ENCODE results near the gene ASB7.
A peak's percentile ranks its signal among the peaks of the same experiment; 100 is the strongest.
"Not testable (repeated sequence)": the region's sequence is repeated elsewhere in the genome, so short reads cannot be mapped to it uniquely, and the experiment has no call there.

Gene ASB7, protein sequence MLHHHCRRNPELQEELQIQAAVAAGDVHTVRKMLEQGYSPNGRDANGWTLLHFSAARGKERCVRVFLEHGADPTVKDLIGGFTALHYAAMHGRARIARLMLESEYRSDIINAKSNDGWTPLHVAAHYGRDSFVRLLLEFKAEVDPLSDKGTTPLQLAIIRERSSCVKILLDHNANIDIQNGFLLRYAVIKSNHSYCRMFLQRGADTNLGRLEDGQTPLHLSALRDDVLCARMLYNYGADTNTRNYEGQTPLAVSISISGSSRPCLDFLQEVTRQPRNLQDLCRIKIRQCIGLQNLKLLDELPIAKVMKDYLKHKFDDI

GRCh38 chr15:100602064-100602822 lies at the start of gene ASB7, which contains the start of gene LINS1:
Gene ASB7 (plus strand): TSS chr15:100602589. CDS start chr15:100612217, 9,628 bp downstream.
Gene LINS1 (minus strand): TSS chr15:100602184. CDS start chr15:100580842, 21,342 bp downstream.
- DNase-seq, result peak; percentile 96

DNA sequence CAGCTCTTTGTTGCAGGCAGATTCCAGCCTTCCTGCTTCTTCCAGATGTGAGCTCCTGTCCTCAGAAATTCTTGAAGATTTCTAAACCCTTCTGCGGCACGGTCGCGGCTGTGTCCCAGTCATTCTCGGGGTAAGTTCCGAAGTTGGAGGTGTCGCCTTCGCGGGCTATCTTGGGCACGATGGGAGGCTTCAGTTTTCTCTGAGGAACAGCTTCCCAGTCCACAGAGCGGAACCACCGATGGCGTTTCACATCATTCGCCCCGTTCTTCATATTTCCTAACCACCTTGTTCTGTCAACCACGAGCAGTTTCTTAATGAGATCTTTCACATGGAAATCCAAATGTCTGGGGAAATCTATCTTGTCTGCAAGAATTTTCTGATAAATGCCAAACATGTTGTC lies 48.9 kb upstream of the ASB7 start:
- DNase-seq, result no peak

DNA sequence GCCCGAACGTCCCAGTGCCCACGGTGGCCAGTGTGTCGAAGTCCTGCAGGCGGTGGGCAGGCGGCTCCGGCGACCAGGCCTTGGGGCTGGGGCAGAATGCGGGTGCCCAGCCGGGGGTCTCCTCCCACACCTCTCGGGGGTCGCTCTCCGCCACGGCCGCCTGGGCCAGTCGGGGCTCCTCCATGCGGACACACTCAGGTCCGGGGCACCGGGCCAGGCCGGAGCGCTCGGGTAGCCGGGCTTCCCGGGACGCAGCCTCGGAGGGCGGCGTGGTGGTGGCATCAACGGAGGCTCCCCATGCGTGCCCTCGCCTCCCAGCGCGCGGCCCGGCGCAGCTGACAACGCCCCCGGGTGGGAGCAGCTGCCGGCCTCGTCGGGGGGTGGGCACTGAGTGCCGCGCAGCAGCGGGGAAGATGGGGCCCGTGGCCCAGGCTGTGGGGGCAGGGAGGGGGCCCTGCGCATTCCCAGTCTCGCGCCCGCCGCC lies 43.6 kb upstream of the ASB7 start:
- DNase-seq, result no peak

- no peak for DNase-seq
Observed at GRCh38 chr15:100559330-100559729, 43.1 kb upstream of the ASB7 start.

DNA sequence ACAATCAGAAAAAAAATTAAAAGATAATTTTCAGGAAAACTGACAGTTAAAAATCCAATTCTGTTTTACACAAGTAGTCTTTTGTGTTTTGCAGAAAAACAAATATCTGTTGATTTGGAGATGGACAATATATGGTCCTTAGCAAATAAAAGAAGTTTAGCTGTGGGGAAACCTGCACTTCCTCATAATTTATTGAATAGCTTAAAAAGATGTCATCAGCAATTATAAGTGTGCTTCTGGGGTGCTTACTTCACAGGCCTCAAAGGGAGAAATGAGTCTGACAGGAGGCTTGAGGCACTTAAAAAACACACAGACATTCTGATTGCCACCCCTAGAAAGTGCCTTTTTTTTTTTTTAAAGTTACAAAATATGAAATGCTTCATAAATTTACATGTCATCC lies 42.1 kb upstream of the ASB7 start:
- no peak for DNase-seq

DNA sequence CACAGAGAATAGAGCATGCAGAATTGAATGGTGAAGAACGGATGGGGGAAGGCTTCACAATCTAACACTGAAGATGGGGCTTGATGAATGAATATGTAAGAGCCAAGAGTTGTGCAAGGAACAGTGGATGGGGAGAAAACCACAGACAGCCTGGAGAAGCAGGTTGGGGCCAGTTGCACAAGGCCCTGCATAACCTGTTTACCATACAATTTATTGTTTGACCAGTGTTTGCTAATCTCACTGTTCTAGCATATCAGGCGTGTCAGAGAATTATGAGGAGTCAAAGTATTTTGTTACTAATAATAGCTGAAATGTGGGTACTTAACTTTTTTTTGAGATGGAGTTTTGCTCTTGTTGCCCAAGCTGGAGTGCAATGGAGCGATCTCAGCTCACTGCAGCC lies 36.8 kb upstream of the ASB7 start:
- DNase-seq, result no peak

- DNase-seq, result no peak
Observed at GRCh38 chr15:100566850-100567628, 35.4 kb upstream of the ASB7 start.

DNA sequence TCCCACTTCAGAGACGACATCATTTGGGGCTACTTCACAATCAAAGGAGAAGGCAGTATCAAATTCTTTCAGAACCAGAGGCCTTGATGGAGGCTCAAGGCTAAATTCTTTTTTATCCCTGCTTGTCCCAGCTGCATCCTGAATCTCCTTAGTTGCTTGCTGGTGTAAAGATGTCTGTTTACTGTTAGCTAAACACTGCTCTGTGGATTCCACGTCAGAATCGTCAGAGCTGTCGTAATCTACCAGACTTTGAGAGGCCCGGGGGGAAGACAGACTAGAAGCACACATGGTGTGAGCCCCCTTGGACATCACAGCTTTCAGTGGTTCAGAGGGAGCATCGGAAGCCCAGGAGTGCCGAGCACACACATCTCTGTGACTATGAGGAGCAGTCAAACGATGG lies 33.0 kb upstream of the ASB7 start:
- DNase-seq, result no peak

- DNase-seq, result no peak
Observed at GRCh38 chr15:100570275-100570674, 32.1 kb upstream of the ASB7 start.

- no peak for DNase-seq
Observed at GRCh38 chr15:100570735-100571313, 31.6 kb upstream of the ASB7 start.

GRCh38 chr15:100571592-100572167 lies 30.7 kb upstream of the ASB7 start:
- no peak for DNase-seq

GRCh38 chr15:100572362-100572983 lies 29.9 kb upstream of the ASB7 start:
- no peak for DNase-seq

GRCh38 chr15:100573526-100573925 lies 28.9 kb upstream of the ASB7 start:
- DNase-seq, result no peak

DNA sequence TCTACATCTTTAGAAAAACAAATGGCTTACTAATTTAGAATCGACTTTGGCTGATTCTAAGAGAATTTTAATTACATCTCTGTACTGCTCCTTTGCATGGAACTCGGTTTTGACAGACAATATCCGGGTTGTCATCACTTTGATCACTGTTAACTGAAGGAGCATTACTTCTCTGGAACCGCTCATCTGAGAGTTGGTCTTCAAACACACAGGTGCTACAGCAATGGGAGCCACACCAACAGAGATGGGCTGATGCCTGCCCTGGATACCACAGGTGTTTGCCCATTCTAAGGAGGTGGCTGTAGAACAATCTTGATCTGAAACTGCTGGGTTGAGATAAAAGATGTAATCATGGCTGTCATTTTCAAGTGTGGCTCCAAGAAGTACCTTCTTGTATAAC lies 22.0 kb upstream of the ASB7 start:
- no peak for DNase-seq

DNA sequence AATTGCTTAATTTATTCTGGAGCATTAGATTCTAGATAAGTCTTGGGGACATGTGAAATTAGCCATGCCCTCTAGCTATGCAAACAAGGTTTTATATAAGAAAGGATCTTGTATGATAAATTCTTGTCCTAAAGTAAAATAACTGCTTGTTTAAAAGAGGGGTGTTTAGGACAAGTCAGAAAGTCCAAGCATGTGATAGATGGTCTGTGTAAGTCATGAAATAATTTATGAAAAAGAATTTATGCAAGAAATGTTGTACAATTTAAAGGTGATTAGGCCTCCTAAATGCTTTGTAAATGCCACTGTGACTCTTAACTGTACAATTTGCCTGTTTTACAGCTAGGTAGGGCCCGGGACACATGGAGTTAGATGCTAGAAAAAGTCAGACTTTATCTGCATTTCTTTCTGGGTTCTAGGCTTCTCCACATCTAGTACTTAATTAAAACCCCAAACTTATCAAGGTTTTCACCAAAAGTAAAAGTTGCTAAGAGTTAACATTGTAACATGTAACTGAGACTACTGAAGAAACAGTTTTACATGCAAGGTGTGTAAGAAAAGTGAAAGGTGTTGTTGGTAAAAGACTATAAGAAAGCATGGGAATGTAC lies 13.6 kb upstream of the ASB7 start:
- no peak for DNase-seq

GRCh38 chr15:100591163-100591562 lies 11.2 kb upstream of the ASB7 start:
- DNase-seq, result not testable (repeated sequence)

GRCh38 chr15:100591835-100592234 lies 10.6 kb upstream of the ASB7 start:
- no peak for DNase-seq

- DNase-seq, result no peak
Observed at GRCh38 chr15:100592898-100593297, 9.5 kb upstream of the ASB7 start.

GRCh38 chr15:100593431-100593830 lies 9.0 kb upstream of the ASB7 start:
- DNase-seq, result no peak

GRCh38 chr15:100595964-100596363 lies 6.4 kb upstream of the ASB7 start:
- DNase-seq, result no peak

DNA sequence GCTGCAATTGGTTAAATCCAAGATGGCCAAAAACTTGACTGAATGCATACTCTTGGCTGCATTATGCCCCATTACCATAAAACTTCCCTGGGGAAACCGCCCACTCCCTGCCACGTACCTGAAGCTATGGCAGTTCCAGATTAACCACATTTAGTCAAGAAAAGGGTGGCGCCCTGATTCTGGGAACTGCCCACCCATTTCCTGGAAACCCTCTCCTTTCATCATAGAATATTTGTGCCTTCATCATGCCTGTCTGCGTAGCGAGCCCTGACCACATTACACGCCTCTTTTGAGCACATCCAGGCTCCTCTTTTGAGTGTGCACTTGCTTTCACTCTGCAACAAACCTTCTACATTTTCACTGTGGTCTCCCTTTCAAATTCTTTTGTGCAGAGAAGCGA lies 5.6 kb upstream of the ASB7 start:
- DNase-seq, result no peak

DNA sequence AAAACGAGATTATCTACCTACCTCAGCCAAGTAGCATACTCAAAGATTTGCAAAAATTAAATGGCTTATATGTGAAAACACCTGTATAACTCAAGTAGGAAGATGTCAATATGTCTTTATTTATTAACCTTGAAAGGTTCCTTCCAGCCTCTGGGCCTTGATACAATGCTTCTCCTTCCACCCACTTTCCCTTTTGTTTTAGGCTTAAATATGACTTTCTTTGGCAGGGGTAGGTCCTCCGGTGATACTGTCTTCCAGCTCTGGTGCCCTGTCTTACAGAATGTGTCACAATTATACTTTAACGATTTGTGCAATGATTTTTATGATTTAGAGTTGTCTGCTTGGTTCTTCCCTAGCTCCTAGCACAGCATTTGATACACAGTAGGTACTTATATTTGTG lies 4.5 kb upstream of the ASB7 start:
- DNase-seq, result no peak

Measured in DMS153 (cell line).